ENCODE data around the gene ZNF429.
"Not testable (repeated sequence)": the region's sequence is repeated elsewhere in the genome, so short reads cannot be mapped to it uniquely, and the experiment has no call there.

ZNF429 gene

GRCh38 chr19:21593934-21594820, 88.8 kb downstream of the ZNF429 start:
- no peak for DNase-seq

GRCh38 chr19:21595185-21595584, 89.8 kb downstream of the ZNF429 start:
- no peak for DNase-seq

- DNase-seq = no peak
Observed at GRCh38 chr19:21602082-21602658, 96.8 kb downstream of the ZNF429 start.

GRCh38 chr19:21602659-21603430, 97.4 kb downstream of the ZNF429 start:
- not testable (repeated sequence) for DNase-seq

- no peak for DNase-seq
Observed at GRCh38 chr19:21603431-21604231, 98.2 kb downstream of the ZNF429 start.

GRCh38 chr19:21604351-21604926, 99.0 kb downstream of the ZNF429 start:
- no peak for DNase-seq

Measured in amniotic stem cell (primary cell).